ENCODE measurements around the gene FAAP24.
"Not testable (repeated sequence)": the region's sequence is repeated elsewhere in the genome, so short reads cannot be mapped to it uniquely, and the experiment has no call there.

FAAP24 gene

GRCh38 chr19:32998722-32999121, 26.7 kb downstream of the FAAP24 start:
- DNase-seq (ENCODE audit: low spot score): no peak

GRCh38 chr19:33000510-33000909, 28.5 kb downstream of the FAAP24 start:
- no peak for DNase-seq (ENCODE audit: low spot score)

- no peak for DNase-seq (ENCODE audit: low spot score)
Measured at GRCh38 chr19:33000910-33001309, 28.9 kb downstream of the FAAP24 start.

GRCh38 chr19:33002126-33002865, 30.3 kb downstream of the FAAP24 start:
- not testable (repeated sequence) for DNase-seq (ENCODE audit: low spot score)

GRCh38 chr19:33003424-33004024, 31.5 kb downstream of the FAAP24 start:
- DNase-seq (ENCODE audit: low spot score): not testable (repeated sequence)

- no peak for DNase-seq (ENCODE audit: low spot score)
Measured at GRCh38 chr19:33005440-33005839, 33.4 kb downstream of the FAAP24 start.

GRCh38 chr19:33008738-33009137, 36.7 kb downstream of the FAAP24 start:
- no peak for DNase-seq (ENCODE audit: low spot score)

- not testable (repeated sequence) for DNase-seq (ENCODE audit: low spot score)
Measured at GRCh38 chr19:33010891-33011290, 38.8 kb downstream of the FAAP24 start.

GRCh38 chr19:33022472-33023116, 50.6 kb downstream of the FAAP24 start:
- DNase-seq (ENCODE audit: low spot score): no peak

- no peak for DNase-seq (ENCODE audit: low spot score)
Measured at GRCh38 chr19:33024398-33024797, 52.4 kb downstream of the FAAP24 start.

- DNase-seq (ENCODE audit: low spot score): not testable (repeated sequence)
Measured at GRCh38 chr19:33025468-33026238, 53.6 kb downstream of the FAAP24 start.

GRCh38 chr19:33026602-33027001, 54.6 kb downstream of the FAAP24 start:
- DNase-seq (ENCODE audit: low spot score): not testable (repeated sequence)

All from kidney capillary endothelial cell (primary cell).